ENCODE results near the gene XPO6. TPM values are rescaled to one million over a fixed set of nuclear protein-coding genes. Genes with fewer than 3 reads are reported as not detected.

XPO6 gene
- total RNA-seq, 1 experiment from 2014 or later, result 135 TPM

DNA sequence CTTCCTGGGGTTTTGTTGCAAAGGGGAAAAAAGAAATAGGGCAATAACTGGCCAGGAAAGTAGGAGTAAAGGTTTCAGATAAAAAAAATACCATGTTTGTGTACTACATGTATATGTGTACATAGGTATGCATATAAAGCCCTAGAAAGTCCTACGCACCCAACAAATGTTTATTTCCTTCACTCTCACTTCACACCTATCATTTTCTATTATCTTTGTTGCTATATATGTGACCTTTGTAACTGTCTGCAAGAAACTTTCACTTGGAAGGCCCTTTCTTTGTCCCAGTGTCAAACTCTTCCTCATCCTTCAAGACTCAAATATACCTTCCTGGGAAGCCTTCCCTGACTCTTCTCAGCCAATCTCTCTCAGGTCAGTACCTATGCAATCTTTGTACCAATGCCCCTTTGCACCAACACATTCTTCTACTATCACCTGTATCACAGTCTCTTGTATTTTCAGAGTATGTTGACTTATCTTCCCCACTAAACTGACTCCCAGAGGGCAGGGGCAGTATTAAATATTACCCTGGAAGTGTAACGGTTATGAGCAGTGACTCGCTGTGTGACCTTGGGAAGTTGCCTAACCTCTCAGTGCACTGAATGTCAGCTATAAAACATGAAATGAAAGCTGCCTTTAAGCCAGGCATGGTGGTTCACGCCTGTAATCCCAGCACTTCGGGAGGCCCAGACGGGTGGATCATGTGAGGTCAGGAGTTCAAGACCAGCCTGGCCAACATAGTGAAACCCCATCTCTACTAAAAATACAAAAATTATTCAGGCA, 6.5 kb downstream of the XPO6 start:
- ChIA-PET POLR2A (no interaction called here), CTCF (no interaction called here)
- Histone ChIP-seq H3K4me3 (ENCODE audit: low read depth in 2 of 2, low read length in 2 of 2) (no peak overlapping the region), H3K27ac (ENCODE audit: low read length) (no peak overlapping the region), H3K36me3 (ENCODE audit: control insufficient read depth, insufficient read depth, low read length) (peaks cover 18% of the 10 kb centered on the region), H3K4me1 (ENCODE audit: control insufficient read depth, insufficient read depth, low read length) (peaks cover 5% of the 10 kb centered on the region; the same call in 1 of the 2 replicates), H3K27me3 (ENCODE audit: control insufficient read depth, insufficient read depth, low read length) (no peaks in the 10 kb centered on the region), H3K9me3 (ENCODE audit: control insufficient read depth, insufficient read depth, low read depth, low read length) (no peaks in the 10 kb centered on the region)
- intact Hi-C loops (cut with micrococcal nuclease; ENCODE audit: unreplicated experiment) (no loop called here), in situ Hi-C loops (cut with HindIII; ENCODE audit: low pct_unique_long_range_greater_than_20kb, low sequenced_read_pairs) (no loop called here)
- no peak for ATAC-seq
- DNase-seq (ENCODE audit: low read depth, low spot score), result no peak
- TF ChIP-seq, protein P1, sequence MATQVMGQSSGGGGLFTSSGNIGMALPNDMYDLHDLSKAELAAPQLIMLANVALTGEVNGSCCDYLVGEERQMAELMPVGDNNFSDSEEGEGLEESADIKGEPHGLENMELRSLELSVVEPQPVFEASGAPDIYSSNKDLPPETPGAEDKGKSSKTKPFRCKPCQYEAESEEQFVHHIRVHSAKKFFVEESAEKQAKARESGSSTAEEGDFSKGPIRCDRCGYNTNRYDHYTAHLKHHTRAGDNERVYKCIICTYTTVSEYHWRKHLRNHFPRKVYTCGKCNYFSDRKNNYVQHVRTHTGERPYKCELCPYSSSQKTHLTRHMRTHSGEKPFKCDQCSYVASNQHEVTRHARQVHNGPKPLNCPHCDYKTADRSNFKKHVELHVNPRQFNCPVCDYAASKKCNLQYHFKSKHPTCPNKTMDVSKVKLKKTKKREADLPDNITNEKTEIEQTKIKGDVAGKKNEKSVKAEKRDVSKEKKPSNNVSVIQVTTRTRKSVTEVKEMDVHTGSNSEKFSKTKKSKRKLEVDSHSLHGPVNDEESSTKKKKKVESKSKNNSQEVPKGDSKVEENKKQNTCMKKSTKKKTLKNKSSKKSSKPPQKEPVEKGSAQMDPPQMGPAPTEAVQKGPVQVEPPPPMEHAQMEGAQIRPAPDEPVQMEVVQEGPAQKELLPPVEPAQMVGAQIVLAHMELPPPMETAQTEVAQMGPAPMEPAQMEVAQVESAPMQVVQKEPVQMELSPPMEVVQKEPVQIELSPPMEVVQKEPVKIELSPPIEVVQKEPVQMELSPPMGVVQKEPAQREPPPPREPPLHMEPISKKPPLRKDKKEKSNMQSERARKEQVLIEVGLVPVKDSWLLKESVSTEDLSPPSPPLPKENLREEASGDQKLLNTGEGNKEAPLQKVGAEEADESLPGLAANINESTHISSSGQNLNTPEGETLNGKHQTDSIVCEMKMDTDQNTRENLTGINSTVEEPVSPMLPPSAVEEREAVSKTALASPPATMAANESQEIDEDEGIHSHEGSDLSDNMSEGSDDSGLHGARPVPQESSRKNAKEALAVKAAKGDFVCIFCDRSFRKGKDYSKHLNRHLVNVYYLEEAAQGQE (IDR thresholded peaks at IDR 0.05; ENCODE audit: insufficient read depth in 1 of 2, low read depth in 2 of 2, low read length in 1 of 2), result no peak
- TF ChIP-seq, protein P2, sequence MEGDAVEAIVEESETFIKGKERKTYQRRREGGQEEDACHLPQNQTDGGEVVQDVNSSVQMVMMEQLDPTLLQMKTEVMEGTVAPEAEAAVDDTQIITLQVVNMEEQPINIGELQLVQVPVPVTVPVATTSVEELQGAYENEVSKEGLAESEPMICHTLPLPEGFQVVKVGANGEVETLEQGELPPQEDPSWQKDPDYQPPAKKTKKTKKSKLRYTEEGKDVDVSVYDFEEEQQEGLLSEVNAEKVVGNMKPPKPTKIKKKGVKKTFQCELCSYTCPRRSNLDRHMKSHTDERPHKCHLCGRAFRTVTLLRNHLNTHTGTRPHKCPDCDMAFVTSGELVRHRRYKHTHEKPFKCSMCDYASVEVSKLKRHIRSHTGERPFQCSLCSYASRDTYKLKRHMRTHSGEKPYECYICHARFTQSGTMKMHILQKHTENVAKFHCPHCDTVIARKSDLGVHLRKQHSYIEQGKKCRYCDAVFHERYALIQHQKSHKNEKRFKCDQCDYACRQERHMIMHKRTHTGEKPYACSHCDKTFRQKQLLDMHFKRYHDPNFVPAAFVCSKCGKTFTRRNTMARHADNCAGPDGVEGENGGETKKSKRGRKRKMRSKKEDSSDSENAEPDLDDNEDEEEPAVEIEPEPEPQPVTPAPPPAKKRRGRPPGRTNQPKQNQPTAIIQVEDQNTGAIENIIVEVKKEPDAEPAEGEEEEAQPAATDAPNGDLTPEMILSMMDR (IDR thresholded peaks at IDR 0.05), result no peak
- TF ChIP-seq TCF7L2 (IDR thresholded peaks at IDR 0.05; ENCODE audit: low read depth, low read length) (no peak), SIN3A (IDR thresholded peaks at IDR 0.05; ENCODE audit: borderline replicate concordance, insufficient read depth, low read depth, low read length) (no peak), POLR2AphosphoS5 (IDR thresholded peaks at IDR 0.05; ENCODE audit: low read depth, low read length) (no peak)
- no TSS peak for BruUV-seq (replicated peaks)

DNA sequence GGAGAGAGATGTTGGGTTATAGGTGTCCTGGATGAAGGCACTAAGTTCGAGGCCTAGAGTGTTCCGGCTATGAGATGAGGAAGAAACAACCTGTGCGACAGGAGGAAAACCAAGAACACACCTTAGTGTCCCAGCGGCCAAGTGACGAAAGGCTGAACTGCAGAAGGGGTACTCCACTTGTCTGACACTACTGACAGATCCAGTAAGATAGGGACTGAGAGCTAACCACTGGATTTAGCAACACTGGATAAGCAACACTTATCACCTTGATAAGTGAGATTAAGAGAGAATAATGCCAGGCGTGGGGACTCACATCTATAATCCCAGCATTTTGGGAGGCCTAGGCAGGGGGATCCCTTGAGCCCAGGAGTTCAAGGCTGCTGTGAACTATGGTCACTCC, 7.1 kb downstream of the XPO6 start:
- Histone ChIP-seq H3K9me3 (ENCODE audit: control insufficient read depth, insufficient read depth, low read depth, low read length) (no peaks in the 10 kb centered on the region), H3K36me3 (ENCODE audit: control insufficient read depth, insufficient read depth, low read length) (peaks cover 18% of the 10 kb centered on the region), H3K4me3 (ENCODE audit: low read depth in 2 of 2, low read length in 2 of 2) (no peak overlapping the region), H3K27ac (ENCODE audit: low read length) (no peak overlapping the region), H3K4me1 (ENCODE audit: control insufficient read depth, insufficient read depth, low read length) (peaks cover 5% of the 10 kb centered on the region; the same call in 1 of the 2 replicates), H3K27me3 (ENCODE audit: control insufficient read depth, insufficient read depth, low read length) (no peaks in the 10 kb centered on the region)
- DNase-seq (ENCODE audit: low read depth, low spot score) (no peak), ATAC-seq (no peak)
- intact Hi-C loops (cut with micrococcal nuclease; ENCODE audit: unreplicated experiment), result no loop called here
- no peak for TF ChIP-seq POLR2AphosphoS5 (IDR thresholded peaks at IDR 0.05; ENCODE audit: low read depth, low read length)
- TF ChIP-seq SIN3A (IDR thresholded peaks at IDR 0.05; ENCODE audit: borderline replicate concordance, insufficient read depth, low read depth, low read length), result no peak
- TF ChIP-seq TCF7L2 (IDR thresholded peaks at IDR 0.05; ENCODE audit: low read depth, low read length), result no peak
- TF ChIP-seq, protein P2 (IDR thresholded peaks at IDR 0.05), result no peak
- TF ChIP-seq, protein P1 (IDR thresholded peaks at IDR 0.05; ENCODE audit: insufficient read depth in 1 of 2, low read depth in 2 of 2, low read length in 1 of 2), result no peak
- POLR2A ChIA-PET, result no interaction called here
- in situ Hi-C loops (cut with HindIII; ENCODE audit: low pct_unique_long_range_greater_than_20kb, low sequenced_read_pairs), result no loop called here
- CTCF ChIA-PET, result no interaction called here
- no TSS peak for BruUV-seq (replicated peaks)

Measured in Panc1 (cell line).